ENCODE measurements around the gene MRGPRF.

- no peak for TF ChIP-seq CTCF (IDR thresholded peaks at IDR 0.05)
- TF ChIP-seq POLR2A (IDR thresholded peaks at IDR 0.05), result no peak
Measured at GRCh38 chr11:69053169-69053477, 40.1 kb upstream of the MRGPRF start.
